ENCODE results near the gene POU6F2.

Gene POU6F2

GRCh38 chr7:39105720-39106119, 128.0 kb downstream of the POU6F2 start:
- no peak for DNase-seq
- Histone ChIP-seq H2BK120ac (ENCODE audit: low read depth, low read length) (no peak overlapping the region), H3K79me2 (ENCODE audit: control insufficient read depth, insufficient read depth, low read length) (no peaks in the 10 kb centered on the region), H3K56ac (ENCODE audit: low read length) (no peak overlapping the region), H3K23ac (ENCODE audit: low read length) (no peak overlapping the region), H3K4me1 (ENCODE audit: control insufficient read depth, low read depth, low read length) (no peaks in the 10 kb centered on the region), H3K18ac (ENCODE audit: low read length) (no peak overlapping the region), H2BK5ac (ENCODE audit: low read length) (no peak overlapping the region), H3K27me3 (ENCODE audit: insufficient read depth, low read length, poor library complexity) (no peaks in the 10 kb centered on the region), H3K4ac (ENCODE audit: low read depth, low read length) (no peak overlapping the region), H3K27ac (ENCODE audit: low read depth, low read length) (no peak overlapping the region), H3K79me1 (ENCODE audit: low read length) (no peaks in the 10 kb centered on the region), H4K8ac (ENCODE audit: low read depth, low read length) (no peak overlapping the region), H2AK5ac (ENCODE audit: low read length) (no peak overlapping the region), H3K4me3 (ENCODE audit: low read length) (no peak overlapping the region), H3K9ac (ENCODE audit: low read length) (no peak overlapping the region), H3K4me2 (ENCODE audit: low read length) (no peak overlapping the region), H4K5ac (ENCODE audit: low read length) (no peak overlapping the region), H2BK15ac (replicated peaks; ENCODE audit: low read depth) (no peak overlapping the region), H3K36me3 (ENCODE audit: control insufficient read depth, insufficient read depth, low read length) (no peaks in the 10 kb centered on the region)
- no CpG with 5 or more reads among the region's 1 CpG for WGBS (ENCODE audit: extremely low coverage, insufficient coverage, low lambda C conversion rate)

GRCh38 chr7:39125846-39126245, 148.1 kb downstream of the POU6F2 start:
- Histone ChIP-seq H3K79me2 (ENCODE audit: control insufficient read depth, insufficient read depth, low read length) (no peaks in the 10 kb centered on the region), H3K4ac (ENCODE audit: low read depth, low read length) (no peak overlapping the region), H3K27me3 (ENCODE audit: insufficient read depth, low read length, poor library complexity) (no peaks in the 10 kb centered on the region), H4K8ac (ENCODE audit: low read depth, low read length) (no peak overlapping the region), H3K79me1 (ENCODE audit: low read length) (no peaks in the 10 kb centered on the region), H2BK5ac (ENCODE audit: low read length) (no peak overlapping the region), H3K36me3 (ENCODE audit: control insufficient read depth, insufficient read depth, low read length) (no peaks in the 10 kb centered on the region), H3K4me3 (ENCODE audit: low read length) (no peak overlapping the region), H4K5ac (ENCODE audit: low read length) (no peak overlapping the region), H3K56ac (ENCODE audit: low read length) (no peak overlapping the region), H3K18ac (ENCODE audit: low read length) (no peak overlapping the region), H3K4me2 (ENCODE audit: low read length) (no peak overlapping the region), H2BK15ac (replicated peaks; ENCODE audit: low read depth) (no peak overlapping the region), H2AK5ac (ENCODE audit: low read length) (no peak overlapping the region), H3K23ac (ENCODE audit: low read length) (no peak overlapping the region), H3K4me1 (ENCODE audit: control insufficient read depth, low read depth, low read length) (no peaks in the 10 kb centered on the region), H3K9ac (ENCODE audit: low read length) (no peak overlapping the region), H3K27ac (ENCODE audit: low read depth, low read length) (no peak overlapping the region), H2BK120ac (ENCODE audit: low read depth, low read length) (no peak overlapping the region)
- no CpG with 5 or more reads among the region's 3 CpGs for WGBS (ENCODE audit: extremely low coverage, insufficient coverage, low lambda C conversion rate)
- peak; percentile 6 for DNase-seq

GRCh38 chr7:39127058-39127457, 149.3 kb downstream of the POU6F2 start:
- no peak overlapping the region for H2BK15ac ChIP-seq (replicated peaks; ENCODE audit: low read depth)
- no peak overlapping the region for H3K4ac ChIP-seq (ENCODE audit: low read depth, low read length)
- no peak overlapping the region for H3K23ac ChIP-seq (ENCODE audit: low read length)
- no peak overlapping the region for H4K8ac ChIP-seq (ENCODE audit: low read depth, low read length)
- no peaks in the 10 kb centered on the region for H3K79me1 ChIP-seq (ENCODE audit: low read length)
- H3K18ac ChIP-seq (ENCODE audit: low read length), result no peak overlapping the region
- WGBS (ENCODE audit: extremely low coverage, insufficient coverage, low lambda C conversion rate), result no CpG with 5 or more reads among the region's 3 CpGs
- H4K5ac ChIP-seq (ENCODE audit: low read length), result no peak overlapping the region
- no peaks in the 10 kb centered on the region for H3K36me3 ChIP-seq (ENCODE audit: control insufficient read depth, insufficient read depth, low read length)
- no peak overlapping the region for H2BK120ac ChIP-seq (ENCODE audit: low read depth, low read length)
- H3K27ac ChIP-seq (ENCODE audit: low read depth, low read length), result no peak overlapping the region
- H2AK5ac ChIP-seq (ENCODE audit: low read length), result no peak overlapping the region
- H3K27me3 ChIP-seq (ENCODE audit: insufficient read depth, low read length, poor library complexity), result no peaks in the 10 kb centered on the region
- H3K9ac ChIP-seq (ENCODE audit: low read length), result no peak overlapping the region
- H3K56ac ChIP-seq (ENCODE audit: low read length), result no peak overlapping the region
- no peak overlapping the region for H3K4me2 ChIP-seq (ENCODE audit: low read length)
- no peaks in the 10 kb centered on the region for H3K79me2 ChIP-seq (ENCODE audit: control insufficient read depth, insufficient read depth, low read length)
- no peaks in the 10 kb centered on the region for H3K4me1 ChIP-seq (ENCODE audit: control insufficient read depth, low read depth, low read length)
- no peak overlapping the region for H2BK5ac ChIP-seq (ENCODE audit: low read length)
- H3K4me3 ChIP-seq (ENCODE audit: low read length), result no peak overlapping the region
- DNase-seq, result no peak

DNA sequence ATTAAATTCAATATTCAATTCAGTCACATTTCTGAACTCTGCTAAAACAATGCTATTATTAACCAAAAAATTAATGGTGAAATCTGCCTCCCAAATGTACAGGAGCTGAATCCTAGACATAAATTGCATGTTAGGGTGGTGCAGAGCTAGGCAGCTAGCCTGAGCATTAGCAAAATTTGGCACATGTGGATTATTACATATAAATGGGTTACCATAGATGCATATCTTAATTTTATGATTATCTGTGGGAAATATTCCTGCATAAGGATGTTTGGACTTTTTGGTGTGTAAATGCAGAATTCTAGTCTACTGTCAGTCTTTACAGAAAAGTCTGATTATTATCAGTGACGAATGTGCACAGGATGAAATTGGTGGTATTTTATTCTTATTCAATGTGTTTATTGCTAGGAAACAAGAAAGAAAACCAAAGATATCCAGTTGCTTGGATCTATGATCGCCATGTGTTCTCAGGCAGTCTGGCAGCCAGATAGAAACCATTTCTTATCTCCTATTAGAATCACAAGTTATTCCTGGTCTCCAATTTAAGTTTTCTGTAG, 150.7 kb downstream of the POU6F2 start:
- no peak overlapping the region for H3K27ac ChIP-seq (ENCODE audit: low read depth, low read length)
- no peaks in the 10 kb centered on the region for H3K27me3 ChIP-seq (ENCODE audit: insufficient read depth, low read length, poor library complexity)
- WGBS (ENCODE audit: extremely low coverage, insufficient coverage, low lambda C conversion rate), result no CpG with 5 or more reads among the region's 2 CpGs
- no peak overlapping the region for H4K5ac ChIP-seq (ENCODE audit: low read length)
- no peaks in the 10 kb centered on the region for H3K36me3 ChIP-seq (ENCODE audit: control insufficient read depth, insufficient read depth, low read length)
- H3K18ac ChIP-seq (ENCODE audit: low read length), result no peak overlapping the region
- H3K4me3 ChIP-seq (ENCODE audit: low read length), result no peak overlapping the region
- H3K4me2 ChIP-seq (ENCODE audit: low read length), result no peak overlapping the region
- H2BK15ac ChIP-seq (replicated peaks; ENCODE audit: low read depth), result no peak overlapping the region
- no peak overlapping the region for H2AK5ac ChIP-seq (ENCODE audit: low read length)
- H3K9ac ChIP-seq (ENCODE audit: low read length), result no peak overlapping the region
- no peak overlapping the region for H2BK120ac ChIP-seq (ENCODE audit: low read depth, low read length)
- H3K23ac ChIP-seq (ENCODE audit: low read length), result no peak overlapping the region
- no peak overlapping the region for H3K4ac ChIP-seq (ENCODE audit: low read depth, low read length)
- DNase-seq, result no peak
- H2BK5ac ChIP-seq (ENCODE audit: low read length), result no peak overlapping the region
- no peak overlapping the region for H4K8ac ChIP-seq (ENCODE audit: low read depth, low read length)
- H3K4me1 ChIP-seq (ENCODE audit: control insufficient read depth, low read depth, low read length), result no peaks in the 10 kb centered on the region
- no peaks in the 10 kb centered on the region for H3K79me2 ChIP-seq (ENCODE audit: control insufficient read depth, insufficient read depth, low read length)
- no peak overlapping the region for H3K56ac ChIP-seq (ENCODE audit: low read length)
- no peaks in the 10 kb centered on the region for H3K79me1 ChIP-seq (ENCODE audit: low read length)

- H3K79me1 ChIP-seq (ENCODE audit: low read length), result no peaks in the 10 kb centered on the region
- H3K9ac ChIP-seq (ENCODE audit: low read length), result no peak overlapping the region
- H3K4me1 ChIP-seq (ENCODE audit: control insufficient read depth, low read depth, low read length), result no peaks in the 10 kb centered on the region
- no peak overlapping the region for H3K56ac ChIP-seq (ENCODE audit: low read length)
- H3K79me2 ChIP-seq (ENCODE audit: control insufficient read depth, insufficient read depth, low read length), result no peaks in the 10 kb centered on the region
- no peak overlapping the region for H3K23ac ChIP-seq (ENCODE audit: low read length)
- no peaks in the 10 kb centered on the region for H3K36me3 ChIP-seq (ENCODE audit: control insufficient read depth, insufficient read depth, low read length)
- no peak for DNase-seq
- no peak overlapping the region for H2BK15ac ChIP-seq (replicated peaks; ENCODE audit: low read depth)
- H3K4me2 ChIP-seq (ENCODE audit: low read length), result no peak overlapping the region
- WGBS (ENCODE audit: extremely low coverage, insufficient coverage, low lambda C conversion rate), result no CpG with 5 or more reads among the region's 3 CpGs
- no peak overlapping the region for H4K8ac ChIP-seq (ENCODE audit: low read depth, low read length)
- no peak overlapping the region for H2BK120ac ChIP-seq (ENCODE audit: low read depth, low read length)
- no peak overlapping the region for H4K5ac ChIP-seq (ENCODE audit: low read length)
- no peak overlapping the region for H3K18ac ChIP-seq (ENCODE audit: low read length)
- no peak overlapping the region for H3K27ac ChIP-seq (ENCODE audit: low read depth, low read length)
- H3K4me3 ChIP-seq (ENCODE audit: low read length), result no peak overlapping the region
- H3K27me3 ChIP-seq (ENCODE audit: insufficient read depth, low read length, poor library complexity), result no peaks in the 10 kb centered on the region
- H3K4ac ChIP-seq (ENCODE audit: low read depth, low read length), result no peak overlapping the region
- H2BK5ac ChIP-seq (ENCODE audit: low read length), result no peak overlapping the region
- no peak overlapping the region for H2AK5ac ChIP-seq (ENCODE audit: low read length)
These were observed 152.6 kb downstream of the POU6F2 start for GRCh38 chr7:39130274-39130673.

GRCh38 chr7:39130857-39131526, 153.3 kb downstream of the POU6F2 start:
- no peak overlapping the region for H3K23ac ChIP-seq (ENCODE audit: low read length)
- H3K4me3 ChIP-seq (ENCODE audit: low read length), result no peak overlapping the region
- H2BK5ac ChIP-seq (ENCODE audit: low read length), result no peak overlapping the region
- H3K79me1 ChIP-seq (ENCODE audit: low read length), result no peaks in the 10 kb centered on the region
- H3K27ac ChIP-seq (ENCODE audit: low read depth, low read length), result no peak overlapping the region
- WGBS (ENCODE audit: extremely low coverage, insufficient coverage, low lambda C conversion rate), result no CpG with 5 or more reads among the region's 26 CpGs
- DNase-seq, result no peak
- no peaks in the 10 kb centered on the region for H3K4me1 ChIP-seq (ENCODE audit: control insufficient read depth, low read depth, low read length)
- H2AK5ac ChIP-seq (ENCODE audit: low read length), result no peak overlapping the region
- no peak overlapping the region for H4K5ac ChIP-seq (ENCODE audit: low read length)
- H3K18ac ChIP-seq (ENCODE audit: low read length), result no peak overlapping the region
- no peaks in the 10 kb centered on the region for H3K79me2 ChIP-seq (ENCODE audit: control insufficient read depth, insufficient read depth, low read length)
- no peak overlapping the region for H3K4ac ChIP-seq (ENCODE audit: low read depth, low read length)
- no peak overlapping the region for H2BK120ac ChIP-seq (ENCODE audit: low read depth, low read length)
- no peak overlapping the region for H3K9ac ChIP-seq (ENCODE audit: low read length)
- H3K27me3 ChIP-seq (ENCODE audit: insufficient read depth, low read length, poor library complexity), result no peaks in the 10 kb centered on the region
- no peak overlapping the region for H4K8ac ChIP-seq (ENCODE audit: low read depth, low read length)
- H3K4me2 ChIP-seq (ENCODE audit: low read length), result no peak overlapping the region
- no peak overlapping the region for H3K56ac ChIP-seq (ENCODE audit: low read length)
- no peaks in the 10 kb centered on the region for H3K36me3 ChIP-seq (ENCODE audit: control insufficient read depth, insufficient read depth, low read length)
- H2BK15ac ChIP-seq (replicated peaks; ENCODE audit: low read depth), result no peak overlapping the region
